Activated CD4-positive, alpha-beta T cell treated with anti-CD3 and anti-CD28 coated beads, Interleukin-2, amount 50 U/mL, for 1 hour (primary cell): ENCODE results near the gene SETBP1.

ENCODE experiments used
- DNase-seq: peaks from one replicate; pipeline ENCODE4 v3.0.0-alpha.2; 2020

SETBP1 gene

GRCh38 chr18:44733069-44733753 is 52.5 kb downstream of the SETBP1 start:
- DNase-seq = no peak

GRCh38 chr18:44733754-44734465 is 53.2 kb downstream of the SETBP1 start:
- DNase-seq = no peak

GRCh38 chr18:44735096-44735495 is 54.4 kb downstream of the SETBP1 start:
- DNase-seq = no peak

GRCh38 chr18:44736664-44737380 is 56.1 kb downstream of the SETBP1 start:
- DNase-seq = no peak

GRCh38 chr18:44737623-44738022 is 56.9 kb downstream of the SETBP1 start:
- no peak for DNase-seq

GRCh38 chr18:44740000-44740399 is 59.3 kb downstream of the SETBP1 start:
- no peak for DNase-seq

- no peak for DNase-seq
These were observed 60.4 kb downstream of the SETBP1 start for GRCh38 chr18:44741085-44741484.

- no peak for DNase-seq
These were observed 60.8 kb downstream of the SETBP1 start for GRCh38 chr18:44741511-44741910.

GRCh38 chr18:44742126-44742525 is 61.4 kb downstream of the SETBP1 start:
- no peak for DNase-seq

- no peak for DNase-seq
These were observed 62.1 kb downstream of the SETBP1 start for GRCh38 chr18:44742718-44743311.

- DNase-seq = no peak
These were observed 62.9 kb downstream of the SETBP1 start for GRCh38 chr18:44743631-44744030.

- no peak for DNase-seq
These were observed 63.8 kb downstream of the SETBP1 start for GRCh38 chr18:44744161-44745121.

GRCh38 chr18:44747157-44747556 is 66.5 kb downstream of the SETBP1 start:
- no peak for DNase-seq

GRCh38 chr18:44748582-44748981 is 67.9 kb downstream of the SETBP1 start:
- DNase-seq = no peak

GRCh38 chr18:44750774-44751173 is 70.1 kb downstream of the SETBP1 start:
- DNase-seq = no peak

GRCh38 chr18:44754567-44754966 is 73.9 kb downstream of the SETBP1 start:
- DNase-seq = no peak

GRCh38 chr18:44758861-44759631 is 78.4 kb downstream of the SETBP1 start:
- no peak for DNase-seq

GRCh38 chr18:44759925-44760342 is 79.2 kb downstream of the SETBP1 start:
- DNase-seq = no peak

- DNase-seq = no peak
These were observed 81.1 kb downstream of the SETBP1 start for GRCh38 chr18:44761812-44762211.

GRCh38 chr18:44763327-44763726 is 82.6 kb downstream of the SETBP1 start:
- no peak for DNase-seq

- no peak for DNase-seq
These were observed 84.2 kb downstream of the SETBP1 start for GRCh38 chr18:44764863-44765262.

GRCh38 chr18:44765456-44765855 is 84.8 kb downstream of the SETBP1 start:
- DNase-seq = no peak
